AG04449 (cell line): ENCODE data around the gene ADAT1.

Experiments used
- CTCF ChIA-PET: fragments of 350-600 bp; formaldehyde crosslinking; extraction: SDS; loops from one replicate; lab custom pipeline; 2021; ENCODE audit warnings: antibody characterized with exemption; lab: Yijun Ruan, JAX
- POLR2A ChIA-PET: fragments of 400-600, 350-600 bp; formaldehyde crosslinking; extraction: SDS; loops from one replicate; lab custom pipeline; 2020; ENCODE audit warnings: antibody characterized with exemption, inconsistent platforms; lab: Yijun Ruan, JAX
- DNase-seq: peaks from one replicate; pipeline ENCODE4 v3.0.0-alpha.2; 2010; ENCODE audit warnings: low read depth, low spot score
- H3K4me3 ChIP-seq: 2 replicates; pipeline ENCODE4 v1.5.1; 2011; ENCODE audit warnings: low read depth, mild to moderate bottlenecking, control low read depth, low read length
- TF ChIP-seq, protein P1 (sequence below): IDR thresholded peaks from one replicate; pipeline ENCODE4 v1.5.1; 2011; ENCODE audit warnings: mild to moderate bottlenecking, moderate library complexity, low read length, control low read depth, inconsistent platforms; ENCODE audit not compliant: insufficient read depth; ENCODE audit errors: missing control alignments

Gene ADAT1

DNA sequence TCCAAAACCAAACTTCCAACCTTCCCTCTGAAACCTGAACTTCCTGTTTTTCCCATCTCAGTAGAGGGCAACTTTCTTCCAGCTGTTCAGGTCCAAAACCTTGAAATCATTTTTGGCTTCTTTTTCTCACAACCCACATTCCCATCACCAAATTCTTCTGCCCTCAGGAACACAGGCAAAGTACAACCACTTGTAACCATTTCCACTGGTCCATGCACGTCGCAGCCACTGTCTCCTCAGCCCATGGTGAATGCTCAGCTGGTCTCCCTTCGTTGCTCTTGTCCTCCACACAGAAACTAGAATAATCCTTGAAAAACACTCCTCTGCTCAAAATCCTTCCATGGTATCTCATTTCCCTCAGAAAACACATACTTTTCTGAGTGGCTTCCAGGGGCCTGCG is 3.7 kb upstream of the ADAT1 start:
- ChIA-PET CTCF (interaction anchor here (0.8 to 1.2 kb wide), 2 partner anchors 162 to 427 kb away, joined by 3 read pairs; partner anchors contain the start of gene TMEM170A), POLR2A (interaction anchor here (0.6 kb wide), 1 partner anchor 1561 kb away, joined by 4 read pairs; no protein-coding TSS in a partner anchor)
- TF ChIP-seq, protein P1, sequence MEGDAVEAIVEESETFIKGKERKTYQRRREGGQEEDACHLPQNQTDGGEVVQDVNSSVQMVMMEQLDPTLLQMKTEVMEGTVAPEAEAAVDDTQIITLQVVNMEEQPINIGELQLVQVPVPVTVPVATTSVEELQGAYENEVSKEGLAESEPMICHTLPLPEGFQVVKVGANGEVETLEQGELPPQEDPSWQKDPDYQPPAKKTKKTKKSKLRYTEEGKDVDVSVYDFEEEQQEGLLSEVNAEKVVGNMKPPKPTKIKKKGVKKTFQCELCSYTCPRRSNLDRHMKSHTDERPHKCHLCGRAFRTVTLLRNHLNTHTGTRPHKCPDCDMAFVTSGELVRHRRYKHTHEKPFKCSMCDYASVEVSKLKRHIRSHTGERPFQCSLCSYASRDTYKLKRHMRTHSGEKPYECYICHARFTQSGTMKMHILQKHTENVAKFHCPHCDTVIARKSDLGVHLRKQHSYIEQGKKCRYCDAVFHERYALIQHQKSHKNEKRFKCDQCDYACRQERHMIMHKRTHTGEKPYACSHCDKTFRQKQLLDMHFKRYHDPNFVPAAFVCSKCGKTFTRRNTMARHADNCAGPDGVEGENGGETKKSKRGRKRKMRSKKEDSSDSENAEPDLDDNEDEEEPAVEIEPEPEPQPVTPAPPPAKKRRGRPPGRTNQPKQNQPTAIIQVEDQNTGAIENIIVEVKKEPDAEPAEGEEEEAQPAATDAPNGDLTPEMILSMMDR, result no peak
- H3K4me3 ChIP-seq, result no peak overlapping the region
- no peak for DNase-seq

GRCh38 chr16:75624921-75625334 is 1.8 kb upstream of the ADAT1 start:
- H3K4me3 ChIP-seq, result no peak overlapping the region
- DNase-seq, result no peak
- TF ChIP-seq, protein P1, result no peak
- ChIA-PET CTCF (no interaction called here), POLR2A (no interaction called here)

DNA sequence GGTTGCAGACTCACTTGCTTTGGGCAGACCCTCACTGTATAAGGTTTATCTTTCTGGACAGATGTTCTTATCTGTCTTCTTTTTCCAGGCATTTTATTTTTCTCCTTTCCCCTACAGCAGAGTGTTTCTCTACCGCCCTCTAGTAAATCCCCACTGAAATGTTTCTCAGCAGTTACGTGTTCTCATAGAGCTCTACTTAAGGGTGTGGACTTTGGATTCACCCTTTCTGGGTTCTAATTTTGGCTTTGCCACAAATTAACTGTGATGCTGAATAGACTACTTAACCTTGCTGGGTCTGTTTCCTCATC is 2.0 kb downstream of the ADAT1 start:
- ChIA-PET CTCF (interaction anchor here (0.9 to 6.7 kb wide), 26 partner anchors 9 to 424 kb away, joined by 3 to 61 read pairs (median 5); partner anchors contain the start of genes KARS1, TERF2IP and TMEM170A), POLR2A (no interaction called here)
- no peak overlapping the region for H3K4me3 ChIP-seq
- TF ChIP-seq, protein P1, result peak; percentile 35
- DNase-seq, result no peak

- TF ChIP-seq, protein P1, result no peak
- no peak for DNase-seq
- CTCF ChIA-PET, result interaction anchor here (1.0 to 6.7 kb wide), 15 partner anchors 8 to 423 kb away, joined by 3 to 61 read pairs (median 5); partner anchors contain the start of genes KARS1, TERF2IP and TMEM170A
- POLR2A ChIA-PET, result no interaction called here
- H3K4me3 ChIP-seq, result no peak overlapping the region
Observed at GRCh38 chr16:75620326-75621169, 2.5 kb downstream of the ADAT1 start.

GRCh38 chr16:75618780-75619179 is 4.3 kb downstream of the ADAT1 start:
- CTCF ChIA-PET, result interaction anchor here (1.1 to 6.7 kb wide), 4 partner anchors 98 to 155 kb away, joined by 3 to 61 read pairs (median 8); no protein-coding TSS in a partner anchor
- TF ChIP-seq, protein P1, result no peak
- POLR2A ChIA-PET, result no interaction called here
- no peak overlapping the region for H3K4me3 ChIP-seq
- no peak for DNase-seq

DNA sequence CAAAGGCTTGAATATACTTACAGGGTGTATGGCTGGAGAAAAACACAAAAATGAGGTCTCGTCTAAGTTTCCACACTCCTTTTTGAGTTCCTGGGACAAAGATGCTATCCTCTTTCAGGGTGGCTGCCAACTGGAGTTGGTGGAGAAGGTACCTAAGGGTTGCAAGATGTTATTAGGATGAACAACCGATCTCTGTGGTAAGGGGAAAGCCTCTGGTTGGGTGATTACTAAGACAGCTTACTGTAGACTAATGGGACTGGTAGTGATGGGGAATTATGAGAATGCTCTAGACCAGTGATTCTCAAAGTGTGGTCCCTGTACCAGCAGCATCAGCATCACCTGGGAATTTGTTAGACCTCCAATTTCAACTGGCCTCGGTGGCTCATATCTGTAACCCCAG is 6.0 kb downstream of the ADAT1 start:
- TF ChIP-seq, protein P1, result no peak
- no peak overlapping the region for H3K4me3 ChIP-seq
- CTCF ChIA-PET, result interaction anchor here (1.1 to 6.7 kb wide), 2 partner anchors 145 to 227 kb away, joined by 4 to 61 read pairs; no protein-coding TSS in a partner anchor
- no peak for DNase-seq
- POLR2A ChIA-PET, result no interaction called here
